K562 (cell line): ENCODE measurements around the gene ECPAS. TPM values are rescaled to one million over a fixed set of nuclear protein-coding genes. Genes with fewer than 3 reads are reported as not detected.

Experiments
- ATF7 ChIP-seq: fragments of 450-650 bp; IDR thresholded peaks from 2 replicates; pipeline ENCODE4 v1.7.1; 2014; ENCODE audit warnings: mild to moderate bottlenecking, moderate library complexity
- BRCA1 ChIP-seq, 2 experiments: fragments of 450-650 bp in 1 of 2; sonication (generic) in 1 of 2; formaldehyde crosslinking in 1 of 2; IDR thresholded peaks; 2 replicates each; pipeline versions ENCODE4 v1.5.0 to v1.6.1; 2017 to 2020; ENCODE audit warnings: mild to moderate bottlenecking in 1 of 2, missing genetic modification reagents in 1 of 2
- CLOCK ChIP-seq: fragments of 250-450 bp; sonication (Bioruptor Pico); IDR thresholded peaks from 2 replicates; pipeline ENCODE4 v1.4.0; 2020; ENCODE audit warnings: mild to moderate bottlenecking, moderate library complexity, borderline replicate concordance
- HMGN3 ChIP-seq: IDR thresholded peaks from 2 replicates; pipeline ENCODE4 v1.6.1; 2011; ENCODE audit warnings: borderline replicate concordance, low read depth, mild to moderate bottlenecking, mixed read lengths, low read length; ENCODE audit not compliant: insufficient read length; ENCODE audit errors: extremely low read depth
- MBD2 ChIP-seq: sonication (generic); IDR thresholded peaks from 2 replicates; pipeline ENCODE4 v1.6.1; 2016; ENCODE audit warnings: low read depth, borderline replicate concordance
- NR2C2 ChIP-seq, 2 experiments: fragments of 200-800 bp in 1 of 2; sonication (Bioruptor generic) in 1 of 2; sonication (generic) in 1 of 2; formaldehyde crosslinking in 1 of 2; IDR thresholded peaks; 2 replicates each; pipeline versions ENCODE4 v1.6.1 to v1.8.0; 2016 to 2022; ENCODE audit warnings: mild to moderate bottlenecking in 1 of 2, missing compliant biosample characterization in 1 of 2, missing genetic modification characterization in 1 of 2, missing genetic modification reagents in 1 of 2
- REST ChIP-seq, 2 experiments: fragments of 450-650 bp; formaldehyde crosslinking in 1 of 2; IDR thresholded peaks; 2 replicates each; pipeline versions ENCODE4 v1.4.0 to v1.6.1; 2014 to 2020; ENCODE audit warnings: mild to moderate bottlenecking in 2 of 2, borderline replicate concordance in 1 of 2, low read depth in 1 of 2
- SMC3 ChIP-seq: conservative IDR thresholded peaks from 2 replicates; pipeline ENCODE4 v1.6.1; 2011; ENCODE audit warnings: low read depth, low read length, improper control_type of control experiment; ENCODE audit not compliant: insufficient read depth
- SRSF3 ChIP-seq: fragments of 200-400 bp; formaldehyde crosslinking; IDR thresholded peaks from 2 replicates; pipeline ENCODE4 v1.6.1; 2016; ENCODE audit warnings: mild to moderate bottlenecking, low read length, moderate library complexity; ENCODE audit not compliant: insufficient read depth
- TFE3 ChIP-seq: fragments of 450-650 bp; formaldehyde crosslinking; IDR thresholded peaks from 2 replicates; pipeline ENCODE4 v1.4.0; 2020; ENCODE audit warnings: mild to moderate bottlenecking, mixed read lengths
- ZBTB7A ChIP-seq: IDR thresholded peaks from 2 replicates; pipeline ENCODE4 v1.6.1; 2011; ENCODE audit warnings: low read depth, mild to moderate bottlenecking, low read length, moderate library complexity, borderline replicate concordance; ENCODE audit not compliant: control insufficient read depth
- polyA plus RNA-seq, 8 experiments: library from polyadenylated mRNA; depleted of rRNA in 4 of 8; stranded (reverse) in 5 of 8; unstranded in 3 of 8; fragments of >200 nt; fragmentation: Nextera tagmentation in 2 of 8; fragmentation: Illumina TruSeq in 1 of 8; extraction: Ambion mirVana in 2 of 8; extraction: Trizol in 1 of 8; gene quantifications; 2 replicates each; pipeline versions ENCODE4 v1.2.1 to v1.2.3, GENCODE V29; 2011 to 2014; ENCODE audit warnings: inconsistent platforms in 1 of 8, missing spikeins in 1 of 8
- total RNA-seq, 7 experiments: library from RNA; depleted of rRNA in 6 of 7; stranded (reverse); fragments of >200 nt in 6 of 7; fragmentation: Illumina TruSeq in 2 of 7; extraction: Trizol in 2 of 7; gene quantifications; 2 replicates each; pipeline versions ENCODE4 v1.2.1 to v1.2.3, GENCODE V29; 2011 to 2021; ENCODE audit warnings: low replicate concordance in 1 of 7

Gene ECPAS
- total and polyA plus RNA-seq, 9 of the 15 experiments (the other 6 are each of a cell fraction or from before 2014, with no cell fraction given) = 14.5 to 90.9 (median 75.7) TPM

- peak; percentile 94 for TF ChIP-seq ZBTB7A
- no peak for TF ChIP-seq SRSF3
- TF ChIP-seq TFE3 (CRISPR knock-in tag) = no peak
- peak; percentile 89 for TF ChIP-seq NR2C2 (CRISPR knock-in tag; IDR thresholded peaks at IDR 0.05)
- peak; percentile 98 for TF ChIP-seq NR2C2 (tag; IDR thresholded peaks at IDR 0.05)
- TF ChIP-seq CLOCK (CRISPR knock-in tag) = no peak
- peak; percentile 71 for TF ChIP-seq HMGN3
- peak; percentile 66 for TF ChIP-seq MBD2
- TF ChIP-seq BRCA1 (IDR thresholded peaks at IDR 0.05) = no peak
- TF ChIP-seq BRCA1 (CRISPR knock-in tag; IDR thresholded peaks at IDR 0.05) = no peak
- 0 out of 2 replicates have a peak, but pooled peaks have one; percentile 51 for TF ChIP-seq ATF7
- TF ChIP-seq SMC3 = no peak
- TF ChIP-seq REST (IDR thresholded peaks at IDR 0.05; ENCODE audit: borderline replicate concordance) = no peak
- 0 out of 2 replicates have a peak, but pooled peaks have one; percentile 26 for TF ChIP-seq REST (CRISPR knock-in tag; IDR thresholded peaks at IDR 0.05; ENCODE audit: low read depth)
Measured at GRCh38 chr9:111482694-111483438, 1.3 kb downstream of the ECPAS start (continued).
